EH (cell line): Measurements from ENCODE around the gene NEDD9.

Experiments
- DNase-seq: peaks from one replicate; pipeline ENCODE4 v3.0.0-alpha.2; 2015; ENCODE audit warnings: low read depth

NEDD9 gene

GRCh38 chr6:11232193-11232769 is at the start of gene NEDD9:
TSS of gene NEDD9 (minus strand) at chr6:11232668. CDS start at chr6:11232515, 153 bp downstream.
- peak; percentile 98 for DNase-seq

GRCh38 chr6:11282245-11282644 is 49.8 kb upstream of the NEDD9 start:
- no peak for DNase-seq

GRCh38 chr6:11280394-11280793 is 47.9 kb upstream of the NEDD9 start:
- no peak for DNase-seq

- no peak for DNase-seq
Measured at GRCh38 chr6:11279284-11279689, 46.8 kb upstream of the NEDD9 start.

- DNase-seq, result no peak
Measured at GRCh38 chr6:11278207-11278559, 45.7 kb upstream of the NEDD9 start.

- peak; percentile 97 for DNase-seq
Measured at GRCh38 chr6:11277275-11278206, 45.1 kb upstream of the NEDD9 start.

GRCh38 chr6:11276911-11277274 is 44.4 kb upstream of the NEDD9 start:
- DNase-seq, result no peak

GRCh38 chr6:11276228-11276627 is 43.8 kb upstream of the NEDD9 start:
- DNase-seq, result no peak

- no peak for DNase-seq
Measured at GRCh38 chr6:11275598-11275997, 43.1 kb upstream of the NEDD9 start.

GRCh38 chr6:11273406-11274065 is 41.1 kb upstream of the NEDD9 start:
- no peak for DNase-seq

GRCh38 chr6:11272491-11273192 is 40.2 kb upstream of the NEDD9 start:
- no peak for DNase-seq

GRCh38 chr6:11271228-11272020 is 39.0 kb upstream of the NEDD9 start:
- peak; percentile 73 for DNase-seq

GRCh38 chr6:11270030-11271027 is 37.9 kb upstream of the NEDD9 start:
- no peak for DNase-seq

- no peak for DNase-seq
Measured at GRCh38 chr6:11268978-11269377, 36.5 kb upstream of the NEDD9 start.

- no peak for DNase-seq
Measured at GRCh38 chr6:11266926-11267325, 34.5 kb upstream of the NEDD9 start.

GRCh38 chr6:11265932-11266331 is 33.5 kb upstream of the NEDD9 start:
- no peak for DNase-seq

GRCh38 chr6:11264100-11264499 is 31.6 kb upstream of the NEDD9 start:
- DNase-seq, result no peak

- peak; percentile 85 for DNase-seq
Measured at GRCh38 chr6:11263291-11263775, 30.9 kb upstream of the NEDD9 start.

- no peak for DNase-seq
Measured at GRCh38 chr6:11262242-11262641, 29.8 kb upstream of the NEDD9 start.
